IMR-90 (cell line): Measurements from ENCODE around the gene PLLP. TPM values are rescaled to one million over a fixed set of nuclear protein-coding genes. Genes with fewer than 3 reads are reported as not detected.

Source experiments
- ATAC-seq: fragments of 200-7000 bp; cut with Tn5 transposase; 2 replicates; pipeline ENCODE4 v1.9.1; 2020; ENCODE audit warnings: low read depth, mild to moderate bottlenecking, moderate library complexity
- BruUV-seq: library from RNA; stranded (reverse); fragments of 400-500 nt; replicated peaks from 2 replicates; lab custom pipeline; 2021; lab: Mats Ljungman, UMichigan
- CTCF ChIA-PET: fragments of 300-600 bp; formaldehyde crosslinking; extraction: SDS; loops from one replicate; lab custom pipeline; 2021; ENCODE audit warnings: antibody characterized with exemption; lab: Yijun Ruan, JAX
- POLR2A ChIA-PET: fragments of 300-600 bp; sonication (Branson Sonifier 250); formaldehyde crosslinking; loops from one replicate; lab custom pipeline; 2022; ENCODE audit warnings: antibody characterized with exemption; ENCODE audit not compliant: unreplicated experiment; lab: Charles Lee
- DNase-seq: peaks from one replicate; pipeline ENCODE4 v3.0.0; 2013
- H2AFZ ChIP-seq: replicated peaks from 2 replicates; pipeline ENCODE3; 2013; ENCODE audit warnings: low read length, mild to moderate bottlenecking; ENCODE audit not compliant: poor library complexity
- H2AK5ac ChIP-seq: 2 replicates; pipeline ENCODE4 v1.6.1; 2013; ENCODE audit warnings: low read depth, low read length, inconsistent platforms
- H2AK9ac ChIP-seq: replicated peaks from 2 replicates; pipeline ENCODE3; 2013; ENCODE audit warnings: mild to moderate bottlenecking, low read depth, low read length, moderate library complexity; ENCODE audit not compliant: poor library complexity
- H2BK120ac ChIP-seq: 2 replicates; pipeline ENCODE4 v1.6.1; 2013; ENCODE audit warnings: low read depth, low read length, inconsistent platforms
- H2BK15ac ChIP-seq: 3 replicates; pipeline ENCODE4 v1.6.1; 2013; ENCODE audit warnings: low read depth, low read length, inconsistent platforms
- H2BK20ac ChIP-seq: 2 replicates; pipeline ENCODE4 v1.6.1; 2013; ENCODE audit warnings: low read depth, mild to moderate bottlenecking, inconsistent platforms, low read length, moderate library complexity
- H2BK5ac ChIP-seq: 2 replicates; pipeline ENCODE4 v1.6.1; 2013; ENCODE audit warnings: mild to moderate bottlenecking, low read depth, low read length, inconsistent platforms; ENCODE audit not compliant: poor library complexity, severe bottlenecking
- H3K14ac ChIP-seq: replicated peaks from 2 replicates; pipeline ENCODE4 v1.6.1; 2013; ENCODE audit warnings: low read depth, low read length, inconsistent platforms
- H3K18ac ChIP-seq: 2 replicates; pipeline ENCODE4 v1.6.1; 2013; ENCODE audit warnings: low read depth, low read length, control low read depth
- H3K23ac ChIP-seq: 2 replicates; pipeline ENCODE4 v1.6.1; 2013; ENCODE audit warnings: low read depth, low read length, inconsistent platforms
- H3K27ac ChIP-seq: 2 replicates; pipeline ENCODE4 v1.5.1; 2013; ENCODE audit warnings: mild to moderate bottlenecking, control low read depth, low read length; ENCODE audit not compliant: insufficient read depth
- H3K27me3 ChIP-seq: 2 replicates; pipeline ENCODE4 v1.6.1; 2013; ENCODE audit warnings: low read length; ENCODE audit not compliant: control insufficient read depth, insufficient read depth
- H3K36me3 ChIP-seq: 2 replicates; pipeline ENCODE4 v1.6.1; 2013; ENCODE audit warnings: low read length, mixed read lengths; ENCODE audit not compliant: control insufficient read depth, insufficient read depth
- H3K4ac ChIP-seq: 2 replicates; pipeline ENCODE4 v1.6.1; 2013; ENCODE audit warnings: low read depth, low read length, inconsistent platforms
- H3K4me1 ChIP-seq: 2 replicates; pipeline ENCODE4 v1.6.1; 2013; ENCODE audit warnings: low read length, mixed read lengths; ENCODE audit not compliant: control insufficient read depth, insufficient read depth
- H3K4me2 ChIP-seq: 2 replicates; pipeline ENCODE4 v1.6.1; 2013; ENCODE audit warnings: low read depth, mild to moderate bottlenecking, control low read depth, low read length, moderate library complexity
- H3K4me3 ChIP-seq: 2 replicates; pipeline ENCODE4 v1.5.1; 2013; ENCODE audit warnings: low read depth, mild to moderate bottlenecking, control low read depth, low read length, moderate library complexity; ENCODE audit not compliant: insufficient read depth
- H3K56ac ChIP-seq: 2 replicates; pipeline ENCODE4 v1.6.1; 2013; ENCODE audit warnings: low read length, inconsistent platforms; ENCODE audit not compliant: insufficient read depth; ENCODE audit errors: extremely low read depth
- H3K79me1 ChIP-seq, 2 experiments: 2 replicates each; pipeline ENCODE4 v1.6.1; 2013; ENCODE audit warnings: low read length in 2 of 2, inconsistent platforms in 1 of 2, low read depth in 1 of 2
- H3K9ac ChIP-seq: 2 replicates; pipeline ENCODE4 v1.6.1; 2013; ENCODE audit warnings: low read depth, low read length, control low read depth
- H3K9me1 ChIP-seq: 2 replicates; pipeline ENCODE4 v1.6.1; 2013; ENCODE audit warnings: low read length, inconsistent platforms; ENCODE audit not compliant: insufficient read depth
- H3K9me3 ChIP-seq: 2 replicates; pipeline ENCODE4 v1.6.1; 2013; ENCODE audit warnings: low read length; ENCODE audit not compliant: control insufficient read depth, insufficient read depth
- H4K20me1 ChIP-seq: 2 replicates; pipeline ENCODE4 v1.6.1; 2013; ENCODE audit warnings: low read length, inconsistent platforms; ENCODE audit not compliant: insufficient read depth
- H4K5ac ChIP-seq: 2 replicates; pipeline ENCODE4 v1.6.1; 2013; ENCODE audit warnings: mild to moderate bottlenecking, low read depth, low read length, control low read depth
- H4K8ac ChIP-seq, 2 experiments: 2 replicates each; pipeline ENCODE4 v1.6.1; 2013; ENCODE audit warnings: low read depth in 2 of 2, low read length in 2 of 2, control low read depth in 1 of 2, inconsistent platforms in 1 of 2
- H4K91ac ChIP-seq: 2 replicates; pipeline ENCODE4 v1.6.1; 2013; ENCODE audit warnings: low read depth, low read length, inconsistent platforms; ENCODE audit not compliant: insufficient read depth
- BHLHE40 ChIP-seq: fragments of 150-350 bp; IDR thresholded peaks from 2 replicates; pipeline ENCODE4 v1.6.1; 2016; ENCODE audit warnings: mild to moderate bottlenecking, low read depth, low read length
- CEBPB ChIP-seq: IDR thresholded peaks from 2 replicates; pipeline ENCODE4 v1.6.1; 2012; ENCODE audit warnings: low read depth, low read length, improper control_type of control experiment
- FOS ChIP-seq: fragments of 150-350 bp; IDR thresholded peaks from 2 replicates; pipeline ENCODE4 v1.6.1; 2016; ENCODE audit warnings: low read depth, low read length
- MAZ ChIP-seq: IDR thresholded peaks from 2 replicates; pipeline ENCODE4 v1.6.1; 2012; ENCODE audit warnings: low read depth, mild to moderate bottlenecking, low read length, improper control_type of control experiment, moderate library complexity, borderline replicate concordance
- MXI1 ChIP-seq: IDR thresholded peaks from 2 replicates; pipeline ENCODE4 v1.6.1; 2012; ENCODE audit warnings: low read depth, mild to moderate bottlenecking, low read length, moderate library complexity, borderline replicate concordance
- POLR2A ChIP-seq: IDR thresholded peaks from 2 replicates; pipeline ENCODE4 v1.6.1; 2012; ENCODE audit warnings: mild to moderate bottlenecking, low read depth, low read length
- RCOR1 ChIP-seq: IDR thresholded peaks from 2 replicates; pipeline ENCODE4 v1.6.1; 2012; ENCODE audit warnings: mild to moderate bottlenecking, low read length, improper control_type of control experiment; ENCODE audit not compliant: insufficient replicate concordance
- RFX5 ChIP-seq: IDR thresholded peaks from 2 replicates; pipeline ENCODE4 v1.8.0; 2012; ENCODE audit warnings: low read depth, mild to moderate bottlenecking, low read length, moderate library complexity
- SMC3 ChIP-seq: fragments of 150-350 bp; IDR thresholded peaks from 2 replicates; pipeline ENCODE4 v1.6.1; 2016; ENCODE audit warnings: low read depth, mild to moderate bottlenecking, antibody characterized with exemption, low read length, moderate library complexity
- WGBS, 2 experiments: methylation state at CpG; one replicate each; pipeline versions ENCODE4 v1.1.5 to v1.1.7; 2013; ENCODE audit warnings: missing lambda C conversion rate in 2 of 2; ENCODE audit not compliant: insufficient read length in 1 of 2; ENCODE audit errors: extremely low coverage in 2 of 2; 5-methylcytosine and 5-hydroxymethylcytosine counted together
- dilution Hi-C: fragments of 300-500 bp; cut with HindIII; formaldehyde crosslinking; loops from one replicate; pipeline ENCODE4 v1.14.3; 2018; ENCODE audit warnings: low sequenced_read_pairs; ENCODE audit not compliant: unreplicated experiment
- in situ Hi-C: fragments of 300-500 bp; cut with MboI; formaldehyde crosslinking; loops from 3 replicates; pipeline ENCODE4 v1.14.3; 2019; ENCODE audit warnings: low sequenced_read_pairs, inconsistent platforms, mixed read lengths
- intact Hi-C: fragments of 100-400 bp; cut with micrococcal nuclease; formaldehyde crosslinking; loops from 2 replicates; pipeline ENCODE4 v1.10.0; 2022
- polyA plus RNA-seq, 3 experiments: library from polyadenylated mRNA; depleted of rRNA; stranded (reverse); fragments of >200 nt; gene quantifications; 2 replicates each; pipeline ENCODE4 v1.2.3, GENCODE V29; 2012; ENCODE audit warnings: low replicate concordance in 1 of 3
- total RNA-seq: library from RNA; depleted of rRNA; stranded (reverse); fragments of >200 nt; gene quantifications from 2 replicates; pipeline ENCODE4 v1.2.3, GENCODE V29; 2012
- TF ChIP-seq, protein P1 (sequence below): fragments of 150-350 bp; IDR thresholded peaks from 2 replicates; pipeline ENCODE4 v1.6.1; 2017; ENCODE audit warnings: mild to moderate bottlenecking, antibody characterized with exemption, low read length, low read depth

PLLP gene
- total and polyA plus RNA-seq, 2 of the 4 experiments (the other 2 are of a cell fraction), result 0.05 TPM; not detected in 1

DNA sequence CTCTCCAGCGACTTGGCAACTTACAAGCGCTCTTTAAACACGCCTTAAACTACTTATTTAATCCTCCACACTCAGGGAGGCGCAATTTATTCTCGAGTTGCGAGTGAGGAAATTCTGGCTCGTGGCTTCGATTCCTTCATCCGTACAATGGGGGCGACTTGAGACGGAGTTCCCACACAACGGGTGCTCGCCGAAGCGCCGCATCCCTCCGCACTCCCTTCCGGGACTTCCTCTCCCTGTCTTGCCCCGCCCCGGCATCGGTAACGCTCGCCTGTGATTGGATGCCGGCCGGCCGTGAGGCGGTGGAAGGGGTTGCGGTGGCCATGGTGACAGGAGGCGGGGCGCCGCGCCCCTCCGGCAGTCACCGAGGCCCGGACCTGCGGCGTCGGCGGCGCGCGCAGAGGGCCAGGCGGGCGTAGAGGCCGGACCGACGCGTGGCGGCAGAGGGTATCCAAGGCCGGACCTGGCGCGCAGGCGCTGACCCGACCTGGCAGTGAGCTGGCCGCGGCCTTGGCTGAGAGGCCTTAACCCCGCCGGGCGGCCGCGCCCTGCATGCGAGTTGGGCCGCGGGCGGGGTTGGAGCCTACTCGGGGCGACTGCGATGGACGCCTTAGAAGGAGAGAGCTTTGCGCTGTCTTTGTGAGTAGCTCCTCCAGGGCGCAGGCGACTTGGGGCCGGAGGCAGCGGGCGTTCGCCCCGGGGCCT, 39.6 kb downstream of the PLLP start, which contains the start of gene ARL2BP:
TSS of gene ARL2BP (plus strand) at position 493 of the 705 bp plus-strand sequence. CDS start at position 602, 109 bp downstream.
- peak within 1 kb of the TSS; percentile 81 for H3K9ac ChIP-seq
- no peaks in the 10 kb centered on the region for H3K27me3 ChIP-seq
- peak within 1 kb of the TSS; percentile 66 for H2BK5ac ChIP-seq
- H4K5ac ChIP-seq, result peak within 1 kb of the TSS; percentile 94
- H3K36me3 ChIP-seq, result peaks cover 10% of the 10 kb centered on the region
- H2BK120ac ChIP-seq, result no peak within 1 kb of the TSS
- peak within 1 kb of the TSS; percentile 89 for H2AFZ ChIP-seq
- peak within 1 kb of the TSS; percentile 72; the same call in 1 of the 2 replicates for H3K56ac ChIP-seq
- BruUV-seq, result no TSS peak
- no peaks in the 10 kb centered on the region; the same call in 1 of the 2 replicates for H3K4me1 ChIP-seq
- ChIA-PET POLR2A (interaction anchor here (0.6 kb wide), 2 partner anchors 12 to 17 kb away, joined by 3 to 4 read pairs; no protein-coding TSS in a partner anchor), CTCF (no interaction called here)
- peak within 1 kb of the TSS; percentile 97 for H3K4me2 ChIP-seq
- H2BK15ac ChIP-seq, result 0 out of 3 replicates have a peak within 1 kb of the TSS, but pooled peaks have one; percentile 16
- no peaks in the 10 kb centered on the region for H3K9me3 ChIP-seq
- no peak within 1 kb of the TSS for H2BK20ac ChIP-seq
- H3K27ac ChIP-seq, result peak within 1 kb of the TSS; percentile 66
- no peaks in the 10 kb centered on the region for H4K20me1 ChIP-seq
- no peaks in the 10 kb centered on the region for H3K9me1 ChIP-seq
- ATAC-seq, result peak; percentile 98
- peak within 1 kb of the TSS; percentile 68; the same call in 1 of the 2 replicates for H3K23ac ChIP-seq
- H3K4ac ChIP-seq, result peak within 1 kb of the TSS; percentile 81
- intact Hi-C loops, result loop anchor here (2.0 to 5.0 kb wide), 2 partner anchors 54 to 163 kb away; no protein-coding TSS in a partner anchor
- H4K91ac ChIP-seq, result peak within 1 kb of the TSS; percentile 51
- peaks cover 3 to 22% of the 10 kb centered on the region in 2 experiments; a peak in 3 of 4 replicates for H3K79me1 ChIP-seq
- H4K8ac ChIP-seq, result peak within 1 kb of the TSS; percentile 68 to 98
- peak within 1 kb of the TSS; percentile 53 for H2AK5ac ChIP-seq
- peak within 1 kb of the TSS; percentile 69 for H3K4me3 ChIP-seq
- TF ChIP-seq RFX5 (0 out of 2 replicates have a peak, but pooled peaks have one; percentile 5), BHLHE40 (no peak), POLR2A (peak; percentile 72), RCOR1 (peak; percentile 9), MAZ (peak; percentile 89; the same call in 1 of the 2 replicates), FOS (no peak), CEBPB (no peak), SMC3 (no peak), MXI1 (peak; percentile 84; the same call in 1 of the 2 replicates)
- TF ChIP-seq, protein P1, sequence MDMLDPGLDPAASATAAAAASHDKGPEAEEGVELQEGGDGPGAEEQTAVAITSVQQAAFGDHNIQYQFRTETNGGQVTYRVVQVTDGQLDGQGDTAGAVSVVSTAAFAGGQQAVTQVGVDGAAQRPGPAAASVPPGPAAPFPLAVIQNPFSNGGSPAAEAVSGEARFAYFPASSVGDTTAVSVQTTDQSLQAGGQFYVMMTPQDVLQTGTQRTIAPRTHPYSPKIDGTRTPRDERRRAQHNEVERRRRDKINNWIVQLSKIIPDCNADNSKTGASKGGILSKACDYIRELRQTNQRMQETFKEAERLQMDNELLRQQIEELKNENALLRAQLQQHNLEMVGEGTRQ, result peak; percentile 16; the same call in 1 of the 2 replicates
- peak within 1 kb of the TSS; percentile 75 for H2AK9ac ChIP-seq
- in situ Hi-C loops, result no loop called here
- dilution Hi-C loops, result no loop called here
- WGBS, 2 experiments, result 0% methylated on average over 24 of the region's 77 CpGs; no CpG with 5 or more reads in 1 of the 2 experiments
- peak within 1 kb of the TSS; percentile 90 for H3K14ac ChIP-seq
- peak; percentile 96 for DNase-seq
- H3K18ac ChIP-seq, result peak within 1 kb of the TSS; percentile 63
